Measurements from ENCODE around the gene WNK3.
"Not testable (repeated sequence)": the region's sequence is repeated elsewhere in the genome, so short reads cannot be mapped to it uniquely, and the experiment has no call there.

Gene WNK3

GRCh38 chrX:54357414-54358377, at the start of gene WNK3:
Gene WNK3, minus strand, starts transcription at chrX:54358046.
- peak; percentile 45 for DNase-seq (ENCODE audit: low spot score)
- in situ Hi-C loops (cut with MboI; ENCODE audit: low sequenced_read_pairs, unreplicated experiment), result no loop called here
- no peak for TF ChIP-seq CTCF (IDR thresholded peaks at IDR 0.05; ENCODE audit: borderline replicate concordance, control extremely low read depth, extremely low read depth, insufficient read depth, missing control alignments)

- DNase-seq (ENCODE audit: low spot score), result no peak
- no peak for TF ChIP-seq CTCF (IDR thresholded peaks at IDR 0.05; ENCODE audit: borderline replicate concordance, control extremely low read depth, extremely low read depth, insufficient read depth, missing control alignments)
- in situ Hi-C loops (cut with MboI; ENCODE audit: low sequenced_read_pairs, unreplicated experiment), result no loop called here
Measured at GRCh38 chrX:54407266-54407665, 49.4 kb upstream of the WNK3 start.

- DNase-seq (ENCODE audit: low spot score), result no peak
- in situ Hi-C loops (cut with MboI; ENCODE audit: low sequenced_read_pairs, unreplicated experiment), result no loop called here
- no peak for TF ChIP-seq CTCF (IDR thresholded peaks at IDR 0.05; ENCODE audit: borderline replicate concordance, control extremely low read depth, extremely low read depth, insufficient read depth, missing control alignments)
Measured at GRCh38 chrX:54397113-54397512, 39.3 kb upstream of the WNK3 start.

GRCh38 chrX:54386314-54386713, 28.5 kb upstream of the WNK3 start:
- in situ Hi-C loops (cut with MboI; ENCODE audit: low sequenced_read_pairs, unreplicated experiment), result no loop called here
- DNase-seq (ENCODE audit: low spot score), result no peak

GRCh38 chrX:54384661-54385060, 26.8 kb upstream of the WNK3 start:
- DNase-seq (ENCODE audit: low spot score); in situ Hi-C loops (cut with MboI; ENCODE audit: low sequenced_read_pairs, unreplicated experiment): not testable (repeated sequence)

More at GRCh38 chrX:54386314-54386713, 28.5 kb upstream of the WNK3 start:
- TF ChIP-seq CTCF (IDR thresholded peaks at IDR 0.05; ENCODE audit: borderline replicate concordance, control extremely low read depth, extremely low read depth, insufficient read depth, missing control alignments), result no peak

GRCh38 chrX:54359408-54359807, 1.6 kb upstream of the WNK3 start:
- no peak for TF ChIP-seq CTCF (IDR thresholded peaks at IDR 0.05; ENCODE audit: borderline replicate concordance, control extremely low read depth, extremely low read depth, insufficient read depth, missing control alignments)
- in situ Hi-C loops (cut with MboI; ENCODE audit: low sequenced_read_pairs, unreplicated experiment), result no loop called here
- no peak for DNase-seq (ENCODE audit: low spot score)

Data from GM13976 (cell line).